SU-DHL-6 (cell line): Measurements from ENCODE around the gene FLAD1.

Experiments
- CTCF ChIP-seq: fragments of 200-600 bp; sonication (generic); IDR thresholded peaks from one replicate; pipeline ENCODE4 v1.5.1; 2017; ENCODE audit warnings: antibody characterized with exemption, mild to moderate bottlenecking, low read length, moderate library complexity; ENCODE audit not compliant: insufficient read depth, poor library complexity, severe bottlenecking
- EZH2phosphoT487 ChIP-seq: fragments of 200-600 bp; sonication (generic), shearing (Covaris generic); conservative IDR thresholded peaks from 2 replicates; pipeline ENCODE4 v1.6.1; 2018; ENCODE audit warnings: mild to moderate bottlenecking, antibody characterized with exemption, low read length, moderate library complexity, mixed read lengths

- TF ChIP-seq CTCF: no peak
- TF ChIP-seq EZH2phosphoT487: no peak
These were observed 13.9 kb upstream of the FLAD1 start for GRCh38 chr1:154969246-154969645.
